K562 (cell line): ENCODE results near the gene PRKAR1A. TPM values are rescaled to one million over a fixed set of nuclear protein-coding genes. Genes with fewer than 3 reads are reported as not detected.

Source experiments
- ATAC-seq: fragments of 200-7000 bp; cut with Tn5 transposase; 3 replicates; pipeline ENCODE4 v1.9.1; 2020; ENCODE audit warnings: moderate library complexity
- BruUV-seq: library from RNA; stranded (reverse); fragments of 400-500 nt; replicated peaks from 2 replicates; lab custom pipeline; 2021; lab: Mats Ljungman, UMichigan
- CTCF ChIA-PET: fragments of 300-600 bp; formaldehyde crosslinking; extraction: SDS; loops from one replicate; lab custom pipeline; 2021; ENCODE audit warnings: low intra/inter-chr PET ratio; lab: Yijun Ruan, JAX
- POLR2A ChIA-PET: fragments of 300-600, 350-650 bp; sonication (Branson Sonifier 250); formaldehyde crosslinking; extraction: SDS; loops from one replicate; lab custom pipeline; 2021; ENCODE audit warnings: antibody characterized with exemption, inconsistent platforms; lab: Yijun Ruan, JAX
- DNase-seq, 4 experiments: peaks; one replicate each; pipeline versions ENCODE4 v3.0.0 to v3.0.0-alpha.2; 2011 to 2018; ENCODE audit warnings: low spot score in 3 of 4, mixed read lengths in 3 of 4; ENCODE audit errors: extremely low read depth in 1 of 4
- FAIRE-seq: peaks from 2 replicates; lab custom pipeline; 2011; peaks lifted over from hg19 to GRCh38; lab: Jason Lieb, UNC
- H2AFZ ChIP-seq: 2 replicates; pipeline ENCODE4 v1.6.0; 2011; ENCODE audit warnings: low read depth, low read length, control low read depth, inconsistent platforms
- H3K27ac ChIP-seq: fragments of 200-600 bp; 3 replicates; pipeline ENCODE4 v1.8.0; 2011; ENCODE audit warnings: low read depth, mild to moderate bottlenecking, control low read depth, inconsistent platforms, low read length, moderate library complexity, mixed read lengths; ENCODE audit errors: extremely low read depth
- H3K27me3 ChIP-seq, 2 experiments: fragments of 300-600 bp in 1 of 2; 2 replicates in 1 of 2; 3 replicates in 1 of 2; pipeline versions ENCODE4 v1.6.0 to v1.8.0; 2011; ENCODE audit warnings: inconsistent platforms in 2 of 2, low read length in 2 of 2, mild to moderate bottlenecking in 1 of 2, mixed read lengths in 1 of 2, moderate library complexity in 1 of 2; ENCODE audit not compliant: control insufficient read depth in 2 of 2, insufficient read depth in 2 of 2
- H3K36me3 ChIP-seq: fragments of 300-600 bp; 3 replicates; pipeline ENCODE4 v1.8.0; 2011; ENCODE audit warnings: mild to moderate bottlenecking, low read length, inconsistent platforms; ENCODE audit not compliant: control insufficient read depth, insufficient read depth
- H3K4me1 ChIP-seq, 2 experiments: fragments of 200-600 bp in 1 of 2; replicated peaks in 1 of 2; 2 replicates in 1 of 2; 3 replicates in 1 of 2; pipeline versions ENCODE4 v1.5.1 to v1.8.0; 2011; ENCODE audit warnings: inconsistent platforms in 2 of 2, low read length in 2 of 2, mild to moderate bottlenecking in 1 of 2, mixed read lengths in 1 of 2, moderate library complexity in 1 of 2; ENCODE audit not compliant: control insufficient read depth in 2 of 2, insufficient read depth in 2 of 2
- H3K4me2 ChIP-seq: 2 replicates; pipeline ENCODE4 v1.6.1; 2011; ENCODE audit warnings: low read length, control low read depth, inconsistent platforms, mixed read lengths; ENCODE audit not compliant: insufficient read depth
- H3K4me3 ChIP-seq: fragments of 200-600 bp; sonication (generic), shearing (Covaris generic); 2 replicates; pipeline ENCODE4 v1.5.1; 2016; ENCODE audit warnings: control low read depth, inconsistent platforms
- H3K79me2 ChIP-seq: fragments of 200-600 bp; 3 replicates; pipeline ENCODE4 v1.8.0; 2011; ENCODE audit warnings: low read length, inconsistent platforms; ENCODE audit not compliant: control insufficient read depth, insufficient read depth
- H3K9ac ChIP-seq, 2 experiments: 2 replicates each; pipeline versions ENCODE4 v1.6.0 to v1.6.1; 2011; ENCODE audit warnings: low read depth in 2 of 2, low read length in 2 of 2, control low read depth in 1 of 2, inconsistent platforms in 1 of 2, mild to moderate bottlenecking in 1 of 2, mixed read lengths in 1 of 2; ENCODE audit not compliant: insufficient read depth in 1 of 2
- H3K9me1 ChIP-seq: one replicate; pipeline ENCODE4 v1.6.0; 2011; ENCODE audit warnings: inconsistent platforms, mild to moderate bottlenecking, low read length, moderate library complexity; ENCODE audit not compliant: control insufficient read depth, insufficient read depth
- H3K9me3 ChIP-seq: replicated peaks from 2 replicates; pipeline ENCODE4 v1.5.1; 2011; ENCODE audit warnings: low read depth, low read length, inconsistent platforms; ENCODE audit not compliant: control insufficient read depth, insufficient read depth
- H4K20me1 ChIP-seq: replicated peaks from 2 replicates; pipeline ENCODE4 v1.6.1; 2011; ENCODE audit warnings: low read length, inconsistent platforms, mixed read lengths; ENCODE audit not compliant: control insufficient read depth, insufficient read depth
- ATF3 ChIP-seq, 2 experiments: fragments of 450-650 bp in 1 of 2; sonication (generic) in 1 of 2; formaldehyde crosslinking in 1 of 2; IDR thresholded peaks in 1 of 2; conservative IDR thresholded peaks in 1 of 2; 2 replicates each; pipeline versions ENCODE4 v1.6.1 to v1.8.1; 2016 to 2023; ENCODE audit warnings: mild to moderate bottlenecking in 2 of 2, moderate library complexity in 2 of 2, inconsistent platforms in 1 of 2, missing genetic modification reagents in 1 of 2
- BRD4 ChIP-seq: fragments of 200-600 bp; sonication (generic); IDR thresholded peaks from 2 replicates; pipeline ENCODE4 v1.6.1; 2017; ENCODE audit warnings: inconsistent platforms
- KLF16 ChIP-seq: IDR thresholded peaks from 2 replicates; pipeline ENCODE4 v1.6.1; 2016; ENCODE audit warnings: antibody characterized with exemption
- MEIS2 ChIP-seq: fragments of 450-650 bp; IDR thresholded peaks from 2 replicates; pipeline ENCODE4 v1.6.1; 2014; ENCODE audit warnings: mild to moderate bottlenecking; ENCODE audit not compliant: partially characterized antibody
- PRDM10 ChIP-seq: fragments of 450-650 bp; IDR thresholded peaks from 2 replicates; pipeline ENCODE4 v1.6.1; 2018; ENCODE audit not compliant: partially characterized antibody
- RUNX1 ChIP-seq: sonication (generic); IDR thresholded peaks from 2 replicates; pipeline ENCODE4 v1.6.1; 2016; ENCODE audit warnings: antibody characterized with exemption, low read depth
- SAFB2 ChIP-seq: fragments of 200-400 bp; formaldehyde crosslinking; IDR thresholded peaks from 2 replicates; pipeline ENCODE4 v1.6.1; 2018; ENCODE audit warnings: borderline replicate concordance, low read length, low read depth, moderate library complexity; ENCODE audit not compliant: severe bottlenecking
- ZNF778 ChIP-seq: fragments of 450-650 bp; formaldehyde crosslinking; IDR thresholded peaks from 2 replicates; pipeline ENCODE4 v1.4.0; 2020; ENCODE audit warnings: mild to moderate bottlenecking, moderate library complexity
- WGBS: fragments of 100-300 bp; shearing (Covaris generic); methylation state at CpG from one replicate; pipeline ENCODE4 v1.1.6; 2016; ENCODE audit warnings: low coverage, mixed read lengths; ENCODE audit not compliant: insufficient coverage; ENCODE audit errors: missing lambda C conversion rate; 5-methylcytosine and 5-hydroxymethylcytosine counted together
- in situ Hi-C: fragments of 300-500 bp; cut with MboI; formaldehyde crosslinking; loops from 4 replicates; pipeline ENCODE4 v1.15.0; 2018; ENCODE audit warnings: inconsistent platforms, mixed read lengths
- intact Hi-C: fragments of 100-400 bp; cut with micrococcal nuclease; formaldehyde crosslinking; loops from 2 replicates; pipeline ENCODE4 v1.14.2; 2022
- polyA plus RNA-seq, 8 experiments: library from polyadenylated mRNA; depleted of rRNA in 4 of 8; stranded (reverse) in 5 of 8; unstranded in 3 of 8; fragments of >200 nt; fragmentation: Nextera tagmentation in 2 of 8; fragmentation: Illumina TruSeq in 1 of 8; extraction: Ambion mirVana in 2 of 8; extraction: Trizol in 1 of 8; gene quantifications; 2 replicates each; pipeline versions ENCODE4 v1.2.1 to v1.2.3, GENCODE V29; 2011 to 2014; ENCODE audit warnings: inconsistent platforms in 1 of 8, missing spikeins in 1 of 8
- total RNA-seq, 7 experiments: library from RNA; depleted of rRNA in 6 of 7; stranded (reverse); fragments of >200 nt in 6 of 7; fragmentation: Illumina TruSeq in 2 of 7; extraction: Trizol in 2 of 7; gene quantifications; 2 replicates each; pipeline versions ENCODE4 v1.2.1 to v1.2.3, GENCODE V29; 2011 to 2021; ENCODE audit warnings: low replicate concordance in 1 of 7

PRKAR1A gene
- total and polyA plus RNA-seq, 9 of the 15 experiments (the other 6 are each of a cell fraction or from before 2014, with no cell fraction given) = 15.0 to 95.6 (median 67.5) TPM

DNA sequence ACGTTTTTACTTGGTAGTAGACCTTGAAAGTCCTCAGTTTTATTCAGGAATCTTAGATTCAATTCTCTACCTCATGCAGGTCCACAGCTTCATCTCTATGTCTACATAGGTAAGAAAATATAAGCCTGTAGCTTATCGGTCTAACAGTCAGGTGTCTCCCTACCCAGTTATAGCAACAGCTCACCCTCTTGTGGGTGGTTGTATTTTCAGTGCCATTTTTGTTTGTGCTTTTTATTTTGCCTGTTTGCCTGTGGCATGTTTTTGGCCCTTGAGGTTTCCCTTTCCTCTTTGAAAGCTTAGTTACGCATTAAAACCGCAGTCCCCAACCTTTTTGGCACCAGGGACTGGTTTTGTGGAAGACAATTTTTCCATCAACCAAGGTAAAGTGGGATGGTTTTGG, 31.3 kb upstream of the PRKAR1A start (continued):
- TF ChIP-seq SAFB2 (no peak), ATF3 (IDR thresholded peaks at IDR 0.05) (no peak), ATF3 (CRISPR knock-in tag; conservative IDR thresholded peaks at IDR 0.05) (no peak), PRDM10 (no peak)

DNA sequence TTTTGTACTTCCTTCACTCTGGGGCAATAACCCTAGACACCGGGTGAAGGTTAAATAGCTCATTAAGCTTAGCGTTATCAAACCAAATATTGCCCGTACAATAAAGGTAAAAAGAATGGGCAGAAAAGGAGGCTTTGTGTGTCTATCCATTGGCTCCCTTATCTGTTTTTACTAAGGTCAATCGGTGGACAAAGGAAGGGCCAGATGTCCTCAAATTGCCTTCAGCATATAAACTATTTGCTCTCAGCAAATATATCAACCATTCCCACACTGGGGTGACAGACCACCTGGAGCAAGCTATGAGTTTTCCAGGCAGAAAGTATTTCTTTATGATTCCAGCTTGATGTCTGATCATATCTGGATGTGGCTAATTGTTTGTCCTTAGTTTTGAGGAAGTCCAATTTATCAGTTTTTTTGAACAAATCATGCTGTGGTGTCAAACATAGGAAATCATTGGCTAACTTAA, 29.6 kb upstream of the PRKAR1A start:
- CTCF ChIA-PET = no interaction called here
- BruUV-seq = no TSS peak
- intact Hi-C loops = no loop called here
- no peak for TF ChIP-seq RUNX1
- no peak for TF ChIP-seq KLF16
- no peak for TF ChIP-seq ZNF778
- TF ChIP-seq MEIS2 = no peak
- TF ChIP-seq BRD4 = no peak
- TF ChIP-seq, all 486 proteins: peak for 0
- no peak overlapping the region for H3K4me3 ChIP-seq
- no peak overlapping the region for H3K4me2 ChIP-seq
- H3K9me3 ChIP-seq = no peaks in the 10 kb centered on the region
- H3K27me3 ChIP-seq = peaks cover 26 to 32% of the 10 kb centered on the region in 2 experiments
- H3K79me2 ChIP-seq = no peaks in the 10 kb centered on the region
- FAIRE-seq (no peak), DNase-seq (no peak), ATAC-seq (no peak)
- H3K9ac ChIP-seq = no peak overlapping the region
- no peaks in the 10 kb centered on the region for H4K20me1 ChIP-seq
- 0 out of 5 replicates have a peak, but pooled peaks cover 0 to 3% of the 10 kb centered on the region in 2 experiments for H3K4me1 ChIP-seq
- 4% methylated on average over 4 of the region's 4 CpGs for WGBS
- in situ Hi-C loops = no loop called here
- H3K9me1 ChIP-seq = no peaks in the 10 kb centered on the region
- H2AFZ ChIP-seq = no peak overlapping the region
- H3K27ac ChIP-seq = no peak overlapping the region
- H3K36me3 ChIP-seq = no peaks in the 10 kb centered on the region
- POLR2A ChIA-PET = no interaction called here
